HG03460 (cell line): ENCODE measurements around the gene PTK7.
"Not testable (repeated sequence)": the region's sequence is repeated elsewhere in the genome, so short reads cannot be mapped to it uniquely, and the experiment has no call there.

ENCODE experiments used
- ATAC-seq: cut with Tn5 transposase; IDR thresholded peaks from one replicate; pipeline ENCODE4 v1.9.1; 2021; ENCODE audit not compliant: unreplicated experiment

Gene PTK7

DNA sequence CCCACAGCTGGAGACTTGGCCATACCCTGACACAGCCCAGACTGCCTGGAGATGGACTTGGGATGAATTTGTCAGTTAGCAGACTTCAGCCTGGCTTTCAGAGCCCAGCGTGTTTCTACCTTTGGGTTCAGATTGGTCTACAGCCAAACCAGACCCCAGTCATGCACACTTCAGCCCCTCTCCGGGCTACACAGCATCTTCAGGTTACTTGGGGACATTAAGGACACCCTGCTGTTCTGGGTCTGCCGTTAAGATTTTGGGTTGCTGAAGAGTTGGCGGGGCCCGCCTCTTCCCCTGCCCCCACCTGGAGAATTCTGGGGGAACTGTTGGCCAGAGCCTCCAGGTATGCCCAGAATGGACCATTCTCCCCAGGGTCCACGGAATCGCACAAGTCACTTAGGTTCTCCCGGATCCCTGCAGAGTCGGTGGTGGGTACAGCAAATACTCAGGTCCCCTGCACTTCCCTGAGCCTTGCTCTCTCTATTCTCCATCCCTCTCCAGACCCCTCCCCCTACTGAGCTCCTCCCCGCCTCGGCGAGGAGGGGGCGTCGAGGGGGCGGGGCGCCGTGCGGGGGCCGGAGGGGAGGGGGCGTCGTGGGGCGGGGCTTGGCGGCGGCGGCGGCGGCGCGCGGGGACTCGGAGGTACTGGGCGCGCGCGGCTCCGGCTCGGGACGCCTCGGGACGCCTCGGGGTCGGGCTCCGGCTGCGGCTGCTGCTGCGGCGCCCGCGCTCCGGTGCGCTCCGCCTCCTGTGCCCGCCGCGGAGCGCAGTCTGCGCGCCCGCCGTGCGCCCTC is at the start of gene PTK7:
Gene PTK7, plus strand, starts transcription at position 645 of the 794 bp plus-strand sequence. CDS start 175 bp downstream, outside the sequence.
- ATAC-seq, result no peak

DNA sequence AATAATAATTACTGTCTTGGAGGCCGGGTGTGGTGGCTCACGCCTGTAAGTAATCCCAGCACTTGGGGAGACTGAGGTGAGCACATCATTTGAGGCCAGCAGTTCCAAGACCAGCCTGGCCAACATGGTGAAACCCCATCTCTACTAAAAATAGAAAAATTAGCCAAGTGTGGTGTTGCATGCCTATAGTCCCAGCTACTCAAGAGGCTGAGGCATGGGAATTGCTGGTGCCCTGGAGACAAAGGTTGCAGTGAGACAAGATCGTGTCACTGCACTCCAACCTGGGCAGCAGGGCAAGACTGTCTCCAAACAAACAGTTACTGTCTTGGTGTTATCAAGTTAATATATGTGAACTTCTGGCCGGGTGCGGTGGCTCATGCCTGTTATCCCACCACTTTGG is 49.7 kb upstream of the PTK7 start:
- ATAC-seq, result no peak

DNA sequence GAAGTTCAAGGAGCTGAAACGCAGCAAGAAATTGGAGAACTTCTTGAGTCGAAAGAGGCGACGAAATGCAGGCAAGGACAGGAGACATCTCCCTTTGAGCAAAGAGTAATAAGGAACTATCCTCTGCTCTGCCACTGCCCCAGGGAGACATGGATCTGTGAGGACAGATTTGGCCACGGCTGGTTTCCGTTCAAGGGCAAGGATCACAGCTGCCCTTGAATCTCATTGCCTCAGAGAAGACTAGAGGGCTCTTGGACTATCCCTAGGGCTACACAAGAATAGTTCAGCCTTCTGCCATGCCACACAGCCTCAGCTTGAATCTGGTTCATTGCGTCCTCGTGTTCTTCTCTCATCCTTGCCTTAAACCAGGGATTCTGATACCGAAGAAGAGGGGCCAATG is 47.0 kb upstream of the PTK7 start:
- ATAC-seq, result no peak

DNA sequence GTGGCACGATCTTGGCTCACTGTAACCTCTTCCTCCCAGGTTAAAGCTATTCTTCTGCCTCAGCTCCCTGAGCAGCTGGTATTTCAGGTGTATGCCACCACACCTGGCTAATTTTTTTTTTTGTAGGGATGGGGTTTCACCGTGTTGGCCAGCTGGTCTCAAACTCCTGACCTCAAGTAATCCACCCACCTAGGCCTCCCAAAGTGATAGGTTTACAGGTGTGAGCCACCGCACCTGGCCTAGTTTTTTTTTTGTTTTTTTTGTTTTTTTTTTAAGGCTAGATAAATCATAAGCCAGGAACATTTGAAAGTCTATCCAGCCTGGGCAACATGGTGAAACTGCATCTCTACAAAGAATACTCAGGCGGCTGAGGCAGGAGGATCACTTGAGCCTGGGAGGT is 43.8 kb upstream of the PTK7 start:
- ATAC-seq, result no peak

DNA sequence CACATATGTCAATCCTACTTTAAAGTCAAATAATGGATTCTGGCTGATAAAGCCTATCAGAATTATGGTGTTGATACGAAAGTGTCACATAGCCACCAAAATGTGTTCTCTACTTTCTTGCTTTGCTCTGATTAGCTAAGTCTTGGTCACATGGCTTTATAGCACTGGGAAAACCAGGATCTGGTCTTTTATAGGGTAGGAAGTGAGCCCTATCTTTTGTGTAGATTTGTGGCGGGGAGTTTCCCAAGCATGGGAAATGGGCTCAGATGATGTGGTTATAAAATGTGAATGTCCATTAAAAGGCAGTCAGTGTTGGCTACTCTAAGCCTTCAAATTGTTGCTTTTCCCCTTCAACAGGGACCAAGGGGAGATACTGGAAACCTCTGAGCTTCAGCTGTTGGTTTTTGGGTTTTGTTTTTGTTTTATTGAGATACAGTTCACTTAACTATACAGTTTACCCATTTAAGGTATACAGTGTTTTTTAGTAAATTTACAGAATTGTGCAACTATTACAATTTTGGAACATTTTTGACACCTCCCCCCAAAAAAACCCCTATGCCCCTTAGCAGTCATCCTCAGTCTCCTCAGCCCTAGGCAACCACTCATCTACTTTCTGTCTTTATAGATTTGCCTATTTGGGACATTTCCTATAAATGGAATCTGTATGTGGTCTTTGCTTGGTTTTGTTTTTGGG is 42.5 kb upstream of the PTK7 start:
- ATAC-seq, result no peak

DNA sequence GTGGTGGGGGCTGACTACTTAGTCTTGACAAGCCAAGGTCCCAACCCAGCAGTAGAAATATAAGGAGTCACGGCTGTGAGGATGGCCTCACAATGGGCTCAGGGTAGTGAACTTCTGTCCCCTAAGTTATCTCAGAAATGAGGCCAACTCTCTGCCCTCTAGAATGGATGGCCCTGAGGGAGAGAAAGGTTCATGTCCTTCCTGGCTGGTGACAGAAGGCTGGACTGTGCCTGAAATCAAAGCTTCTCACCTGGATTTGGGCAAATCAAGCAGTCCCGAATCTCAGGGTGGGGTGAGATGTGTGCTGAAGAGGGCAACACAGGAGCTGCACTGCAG is 42.0 kb upstream of the PTK7 start:
- no peak for ATAC-seq

DNA sequence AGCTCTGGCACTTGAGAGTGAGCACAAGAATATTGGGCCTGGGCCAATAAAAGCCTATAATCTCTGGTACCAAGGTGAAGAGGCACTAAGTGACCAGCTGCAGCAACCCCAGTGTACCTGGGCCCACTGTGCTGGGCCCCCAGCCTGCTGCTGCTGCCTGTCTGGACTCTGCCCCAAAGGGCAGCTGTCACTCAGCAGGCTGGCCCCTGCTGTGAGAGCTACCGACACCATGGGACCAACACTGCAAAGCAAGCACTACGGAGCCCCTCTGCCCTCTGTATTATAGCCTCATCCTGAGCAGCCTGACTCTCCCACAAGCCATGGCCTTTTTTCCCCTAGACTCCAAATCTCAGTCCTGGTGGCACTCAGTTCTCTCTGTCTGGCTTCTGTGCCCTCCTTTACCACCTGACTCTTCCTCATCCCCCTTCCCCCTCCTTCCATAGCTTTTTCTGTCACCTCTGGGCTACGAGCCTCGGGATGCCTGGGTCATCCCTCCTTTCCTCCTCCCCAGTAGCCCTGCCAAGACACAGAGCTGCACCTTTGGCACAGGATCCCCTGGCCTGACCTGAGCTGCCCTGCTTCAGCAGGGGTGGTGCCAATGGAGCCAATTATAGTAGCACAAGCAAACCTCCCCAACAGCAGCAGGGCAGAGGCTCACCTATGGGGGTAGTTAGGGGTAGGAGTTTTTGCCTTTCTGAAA is 40.5 kb upstream of the PTK7 start:
- ATAC-seq, result no peak

DNA sequence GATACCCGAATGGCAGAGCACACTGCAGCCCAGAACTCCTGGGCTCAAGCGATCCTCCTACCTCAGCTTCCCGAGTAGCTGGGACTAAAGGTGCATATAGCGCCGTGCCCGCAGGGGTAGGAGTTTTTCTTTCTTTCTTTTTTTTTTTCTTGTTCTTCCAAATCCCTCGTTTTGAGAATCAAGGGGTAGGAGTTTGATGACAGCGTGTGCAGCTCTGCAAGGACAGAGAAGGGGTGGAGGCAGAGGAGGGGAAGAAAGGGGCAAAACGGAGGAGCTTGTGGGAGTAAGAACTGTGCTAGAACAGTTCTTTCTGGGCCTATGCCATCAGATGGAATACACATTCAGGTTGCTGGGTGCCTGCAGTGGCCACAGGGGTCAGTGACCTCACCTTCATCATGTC is 39.4 kb upstream of the PTK7 start:
- ATAC-seq, result no peak

DNA sequence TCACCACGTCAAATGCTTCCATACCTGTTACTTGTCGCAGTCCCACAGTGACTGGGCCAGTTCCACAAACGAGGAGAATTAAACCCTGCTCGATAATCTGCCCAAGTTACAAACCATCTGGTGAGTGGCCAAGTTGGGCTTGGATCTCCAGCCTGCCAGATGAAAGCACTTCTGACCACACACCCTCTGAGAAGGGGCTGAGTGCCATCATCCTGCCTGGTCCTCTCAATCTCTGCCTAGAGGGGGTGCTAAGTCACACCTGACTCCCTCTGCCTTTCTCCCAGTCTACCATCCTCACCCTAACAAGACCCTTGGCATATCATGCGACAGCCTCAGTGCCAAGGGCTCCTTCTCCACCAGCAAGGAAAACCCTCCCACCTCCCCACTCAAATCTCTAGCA is 38.9 kb upstream of the PTK7 start:
- ATAC-seq, result no peak

DNA sequence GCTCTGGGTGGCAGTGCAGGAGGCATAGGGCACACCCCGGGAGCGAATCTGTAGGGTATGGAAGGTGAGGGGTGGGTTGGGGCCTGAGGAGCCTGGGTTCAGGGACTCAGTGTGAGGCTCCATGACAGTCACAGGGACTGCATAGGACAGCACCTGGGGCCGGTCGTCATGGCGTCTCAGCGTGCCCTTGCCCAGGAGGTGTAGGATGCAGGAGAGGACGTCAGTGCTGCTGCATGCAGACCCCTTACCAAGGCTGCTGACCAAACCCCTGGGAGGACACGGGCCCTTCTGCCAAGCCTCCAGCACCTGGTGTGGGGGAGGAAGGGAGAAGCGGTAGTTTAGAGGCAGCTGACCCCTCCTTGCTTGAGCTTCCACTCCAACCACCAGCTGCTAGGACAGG is 38.4 kb upstream of the PTK7 start:
- ATAC-seq, result no peak

DNA sequence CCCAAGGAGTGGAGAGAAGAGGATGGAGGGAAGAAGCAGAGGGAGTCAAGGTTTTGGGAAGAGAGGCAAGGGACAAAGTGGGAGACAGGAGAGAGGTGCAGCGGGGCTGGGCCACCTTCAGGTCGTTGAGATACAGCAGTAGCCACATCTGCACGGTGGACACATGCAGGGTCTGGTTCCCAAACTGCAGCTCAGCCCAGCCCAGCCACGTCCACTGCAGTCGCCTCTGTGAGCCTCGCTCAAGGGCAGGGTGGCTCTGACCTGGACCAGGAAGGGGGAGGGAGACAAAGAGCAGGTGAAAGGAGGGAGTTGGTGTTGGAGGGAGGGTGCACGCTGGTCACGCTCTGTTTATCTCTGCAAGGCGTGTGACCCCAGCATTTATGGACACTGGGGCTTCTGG is 37.4 kb upstream of the PTK7 start:
- ATAC-seq, result no peak

DNA sequence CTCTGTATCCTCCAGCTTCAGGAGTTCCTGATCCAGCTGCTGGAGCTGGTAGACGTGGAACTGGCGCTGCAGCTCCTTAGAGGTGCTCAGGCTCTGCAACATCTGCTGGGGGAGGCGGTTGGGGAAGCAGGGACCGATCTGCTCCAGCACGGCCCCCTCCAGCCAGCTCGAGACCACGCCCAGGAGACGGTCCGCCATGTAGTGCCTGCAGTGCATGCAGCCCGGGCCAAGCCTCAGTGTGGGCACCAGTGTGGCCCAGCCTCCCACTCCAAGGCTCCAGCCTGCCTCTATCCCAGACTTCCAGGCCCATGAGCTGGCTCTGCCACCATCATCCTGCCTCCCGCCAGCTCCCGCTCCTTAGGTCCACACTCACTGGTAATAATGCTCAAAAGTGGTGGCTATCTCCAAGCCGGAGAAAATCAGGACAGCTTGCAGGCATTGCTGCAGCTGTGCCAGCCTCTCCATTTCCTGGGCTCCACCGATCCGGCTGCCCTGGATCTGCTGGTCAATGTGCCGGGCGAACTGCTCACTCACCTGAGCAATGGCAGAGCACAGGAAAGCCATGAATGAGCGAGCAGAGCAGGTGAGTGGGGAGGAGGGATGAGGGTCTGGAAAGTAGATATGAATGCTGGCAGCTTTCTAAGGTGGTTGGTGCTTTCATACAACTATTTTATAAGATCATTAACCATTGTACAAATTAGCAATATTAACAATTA is 35.4 kb upstream of the PTK7 start:
- no peak for ATAC-seq

DNA sequence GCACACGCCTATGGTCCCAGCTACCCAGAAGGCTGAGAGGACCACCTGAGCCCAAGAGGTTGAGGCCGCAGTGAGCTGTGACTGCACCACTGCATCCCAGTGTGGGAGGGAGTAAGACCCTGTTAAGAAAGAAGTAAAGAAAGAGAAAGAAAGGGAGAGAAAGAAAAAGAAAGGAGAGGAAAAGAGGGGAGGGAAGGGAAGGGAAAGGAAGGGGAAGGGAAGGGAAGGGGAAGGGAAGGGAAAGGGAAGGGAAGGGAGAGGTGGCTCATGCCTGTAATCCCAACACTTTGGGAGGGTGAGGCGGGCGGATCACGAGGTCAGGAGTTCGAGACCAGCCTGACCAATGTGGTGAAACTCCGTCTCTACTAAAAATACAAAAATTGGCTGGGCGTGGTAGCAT is 34.6 kb upstream of the PTK7 start:
- ATAC-seq, result not testable (repeated sequence)

DNA sequence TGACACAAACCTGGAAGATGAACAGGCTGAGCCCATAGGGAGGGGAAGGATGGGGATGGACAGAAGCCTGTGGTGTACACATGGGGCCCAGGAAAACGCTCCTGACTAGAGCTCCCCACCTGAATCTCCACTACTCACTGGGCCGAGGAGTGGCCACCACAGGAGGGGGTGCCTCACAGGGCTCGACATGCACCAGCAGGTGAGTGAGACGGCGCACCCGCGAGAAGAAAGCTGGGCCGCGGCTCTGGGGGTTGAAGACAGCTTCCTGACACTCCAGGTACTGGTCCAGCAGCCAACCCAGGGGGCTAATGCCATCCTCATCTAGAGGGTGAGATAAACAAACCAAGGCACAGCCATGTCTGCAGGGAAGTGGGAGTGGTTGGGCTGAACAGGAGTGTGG is 32.8 kb upstream of the PTK7 start:
- no peak for ATAC-seq

DNA sequence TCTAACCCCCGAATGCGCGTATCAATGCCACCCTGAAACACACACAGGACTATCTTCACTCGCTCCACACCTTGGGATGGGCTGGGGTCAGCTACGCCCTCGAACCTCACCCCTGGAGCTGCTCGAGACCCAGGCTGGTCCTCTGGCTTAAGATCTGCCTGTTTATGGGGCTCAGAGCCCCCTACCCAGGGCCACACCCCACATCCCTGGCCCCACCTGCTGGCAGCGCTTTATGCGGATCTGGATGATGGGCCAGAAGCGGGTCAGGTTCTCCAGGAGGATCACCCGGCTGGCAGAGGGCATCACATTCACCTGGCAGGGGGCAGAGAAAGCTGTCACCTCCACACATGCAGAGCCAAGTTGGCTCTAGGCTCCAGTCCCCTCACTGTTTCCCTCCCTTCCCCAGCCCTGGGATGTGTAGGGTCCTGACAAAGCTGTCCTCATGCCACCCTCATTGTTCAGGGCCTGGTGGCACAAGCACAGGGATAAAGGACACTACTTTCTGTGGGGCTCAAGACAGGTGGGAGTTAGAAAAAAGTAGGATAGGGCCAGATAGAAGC is 30.7 kb upstream of the PTK7 start:
- no peak for ATAC-seq

DNA sequence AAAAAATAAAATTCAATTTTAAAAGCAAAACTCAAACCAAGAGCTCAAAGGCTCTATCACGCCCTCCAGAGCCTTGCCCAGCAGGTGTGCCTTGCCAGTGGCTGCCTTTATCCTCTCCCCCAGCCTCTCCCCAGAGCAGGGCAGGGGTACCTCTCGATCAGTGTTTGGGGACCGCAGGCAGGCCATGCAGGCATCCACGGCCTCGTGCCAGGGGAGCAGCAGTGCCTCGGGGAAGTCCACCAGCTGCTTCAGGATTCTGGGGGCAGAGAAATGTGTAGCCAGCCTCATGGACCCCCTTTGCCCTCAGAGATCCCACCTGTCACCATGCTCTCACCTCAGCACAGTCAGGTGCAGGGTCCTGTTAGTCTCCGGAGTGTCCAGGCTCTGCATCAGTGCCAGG is 28.1 kb upstream of the PTK7 start:
- no peak for ATAC-seq

DNA sequence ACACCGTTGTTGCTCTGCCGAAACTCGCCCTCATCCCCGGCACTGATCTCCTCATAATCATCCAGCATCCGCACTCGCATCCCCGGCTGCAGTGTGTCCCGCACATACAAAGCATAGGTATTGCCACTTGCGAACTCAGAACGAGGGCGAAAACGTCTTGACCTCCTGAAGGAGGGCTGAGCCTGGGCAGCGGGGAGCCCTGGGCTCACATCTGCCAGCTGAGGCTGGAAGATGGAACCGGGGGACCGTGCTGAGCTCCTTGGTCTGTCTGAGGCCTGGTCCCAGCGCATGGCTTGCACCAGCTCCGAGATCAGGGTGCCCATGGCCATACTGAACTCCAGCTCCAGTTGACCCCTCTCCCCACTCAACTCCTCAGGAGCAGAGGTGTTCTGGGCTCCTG is 25.1 kb upstream of the PTK7 start:
- no peak for ATAC-seq

DNA sequence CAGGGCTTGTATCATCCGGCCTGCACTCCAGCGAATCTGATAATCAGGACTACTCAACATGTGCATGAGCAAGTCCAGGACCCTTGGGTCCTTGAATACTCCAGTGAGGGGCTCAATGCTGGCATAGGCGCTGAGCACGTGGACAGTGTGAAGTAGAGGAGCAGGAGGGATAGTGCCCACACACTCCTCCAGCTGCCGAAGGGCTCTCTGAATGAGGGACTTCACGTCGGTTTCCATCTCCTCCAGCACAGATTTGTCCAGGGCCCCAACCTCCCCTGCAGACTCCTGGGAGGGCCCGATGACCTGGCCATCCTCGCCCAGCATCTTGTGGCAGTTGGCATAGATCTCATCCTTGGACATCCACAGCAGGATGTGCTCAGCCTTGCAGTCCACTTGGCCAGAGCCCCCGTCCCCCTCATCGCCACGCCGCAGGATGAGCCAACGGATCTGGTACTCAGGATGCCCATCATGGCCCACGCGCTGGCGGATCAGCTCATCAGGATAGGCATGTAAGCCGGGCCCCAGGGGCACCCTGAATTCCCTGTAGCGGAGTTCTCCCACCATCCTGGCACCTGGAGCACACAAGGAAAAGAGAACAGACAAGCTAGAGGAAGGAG is 23.8 kb upstream of the PTK7 start:
- ATAC-seq, result no peak

DNA sequence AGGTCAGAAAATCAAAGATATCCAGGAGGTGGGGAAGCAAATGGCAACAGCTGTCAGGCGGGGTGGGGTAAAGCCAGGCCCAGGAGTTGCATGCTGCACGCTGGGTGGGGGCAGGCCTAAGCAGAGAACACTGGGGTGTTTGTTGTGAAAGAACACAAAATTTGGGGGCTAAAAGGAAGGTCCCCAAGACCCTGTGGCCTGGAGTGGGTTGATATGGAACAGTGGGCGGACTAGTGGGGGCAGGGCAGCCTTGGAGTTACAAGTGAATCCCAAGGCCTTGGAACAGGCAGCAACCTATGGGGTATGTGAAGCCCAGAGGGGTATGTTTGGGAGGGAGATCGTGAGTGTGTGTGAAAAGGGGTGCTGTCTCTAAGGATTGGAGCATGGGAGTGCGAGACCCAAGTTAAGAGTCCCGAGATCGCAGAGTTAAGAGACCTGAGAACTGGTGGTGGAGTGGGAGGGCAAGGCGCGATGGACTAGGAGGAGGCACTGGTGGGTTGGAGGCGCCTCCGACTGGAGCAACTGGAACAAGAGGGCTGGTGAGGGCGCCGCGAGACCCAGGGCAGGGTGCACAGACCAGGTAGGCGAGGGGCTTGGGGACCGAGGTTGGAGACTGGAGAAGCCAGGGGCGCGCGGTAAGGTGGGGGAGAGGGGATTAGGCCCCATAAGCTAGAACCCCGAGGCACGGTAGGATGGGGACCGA is 23.1 kb upstream of the PTK7 start:
- peak; percentile 16 for ATAC-seq

DNA sequence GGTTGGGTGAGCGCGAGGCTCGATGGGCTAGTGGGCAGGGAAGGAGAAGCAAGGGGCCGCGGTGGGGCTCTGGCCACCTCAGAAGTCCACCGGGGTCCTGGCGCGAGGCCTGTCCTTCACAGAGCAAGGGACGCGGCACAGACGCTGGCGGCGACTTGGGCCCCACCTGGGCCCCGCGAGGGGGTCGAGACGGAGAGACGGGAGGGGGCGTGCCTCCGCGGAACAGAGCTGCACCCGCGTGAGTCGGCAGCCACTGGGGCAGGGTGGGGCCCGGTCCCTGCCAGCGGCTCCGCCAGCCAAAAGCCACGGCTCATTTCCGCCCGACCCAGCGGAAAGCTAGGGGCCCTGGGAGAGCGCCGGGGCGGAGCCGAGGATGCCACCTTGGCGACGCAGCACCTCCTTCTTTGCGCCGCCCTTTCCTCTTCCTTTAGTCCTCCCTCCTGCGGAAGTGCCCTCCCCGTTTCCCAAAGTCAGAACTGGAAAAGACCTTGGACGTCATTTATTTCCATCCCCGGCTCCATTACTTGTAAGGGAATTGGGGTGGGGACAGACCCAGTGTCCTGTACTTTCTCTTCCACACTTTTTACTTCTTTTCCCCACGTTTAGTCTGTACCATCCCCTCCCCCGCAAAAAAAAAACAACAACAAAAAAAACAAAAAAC is 22.4 kb upstream of the PTK7 start, which contains the start of gene CUL7:
Gene CUL7, minus strand, starts transcription at position 307 of the 661 bp plus-strand sequence. CDS start 1,063 bp downstream, outside the sequence.
- ATAC-seq, result peak; percentile 91
